CD4-positive, CD25-positive, alpha-beta regulatory T cell (primary cell): ENCODE data around the gene LMNTD2. TPM values are rescaled to one million over a fixed set of nuclear protein-coding genes. Genes with fewer than 3 reads are reported as not detected.

Experiments
- ATAC-seq, 2 donors: fragments of 150-1000 bp; cut with Tn5 transposase; one replicate each; pipeline ENCODE4 v1.10.0; 2021; ENCODE audit warnings: low read depth in 2 of 2, moderate number of reproducible peaks in 2 of 2, moderate library complexity in 1 of 2
- DNase-seq, 3 donors: peaks; one replicate each; pipeline versions ENCODE4 v3.0.0 to v3.0.0-alpha.2; 2012 to 2022; ENCODE audit warnings: mixed read lengths in 1 of 3
- H3K27ac ChIP-seq: one replicate; pipeline ENCODE4 v1.7.0; 2013; ENCODE audit warnings: mild to moderate bottlenecking, low read length; ENCODE audit not compliant: insufficient read depth, poor library complexity, severe bottlenecking
- H3K27me3 ChIP-seq: one replicate; pipeline ENCODE4 v1.7.0; 2013; ENCODE audit warnings: low read length; ENCODE audit not compliant: control insufficient read depth, insufficient read depth
- H3K36me3 ChIP-seq: one replicate; pipeline ENCODE4 v1.7.0; 2013; ENCODE audit warnings: mild to moderate bottlenecking, low read length, moderate library complexity; ENCODE audit not compliant: control insufficient read depth, insufficient read depth
- H3K4me1 ChIP-seq: 2 replicates; pipeline ENCODE4 v1.7.0; 2013; ENCODE audit warnings: mild to moderate bottlenecking, low read length; ENCODE audit not compliant: insufficient read depth, control insufficient read depth, poor library complexity, severe bottlenecking
- H3K4me3 ChIP-seq: one replicate; pipeline ENCODE4 v1.7.0; 2013; ENCODE audit warnings: low read depth, mild to moderate bottlenecking, low read length, moderate library complexity
- H3K9me3 ChIP-seq, 2 experiments: 1 replicate in 1 of 2; 2 replicates in 1 of 2; pipeline ENCODE4 v1.7.0; 2013; ENCODE audit warnings: low read length in 2 of 2, mild to moderate bottlenecking in 1 of 2, moderate library complexity in 1 of 2; ENCODE audit not compliant: control insufficient read depth in 2 of 2
- H3K27ac Mint-ChIP-seq, 3 donors: one replicate each; pipeline ENCODE4 v1.8.0; 2020 to 2022; ENCODE audit warnings: mild to moderate bottlenecking in 3 of 3, mixed read lengths in 3 of 3, moderate library complexity in 2 of 3
- H3K27me3 Mint-ChIP-seq: one replicate; pipeline ENCODE4 v1.8.0; 2022; ENCODE audit warnings: mild to moderate bottlenecking, mixed read lengths
- H3K36me3 Mint-ChIP-seq: one replicate; pipeline ENCODE4 v1.8.0; 2020; ENCODE audit warnings: mixed read lengths
- H3K4me1 Mint-ChIP-seq, 4 donors: one replicate each; pipeline ENCODE4 v1.8.0; 2020 to 2022; ENCODE audit warnings: mixed read lengths in 4 of 4, mild to moderate bottlenecking in 1 of 4
- H3K4me3 Mint-ChIP-seq, 4 donors: one replicate each; pipeline ENCODE4 v1.8.0; 2020 to 2022; ENCODE audit warnings: mild to moderate bottlenecking in 4 of 4, mixed read lengths in 4 of 4, moderate library complexity in 3 of 4
- H3K9me3 Mint-ChIP-seq, 7 donors: one replicate each; pipeline ENCODE4 v1.8.0; 2020 to 2022; ENCODE audit warnings: mixed read lengths in 7 of 7, mild to moderate bottlenecking in 3 of 7, moderate library complexity in 2 of 7
- polyA plus RNA-seq, 4 donors: library from polyadenylated mRNA; unstranded; fragments of 300-500 nt; fragmentation: Illumina TruSeq; gene quantifications; one replicate each; pipeline ENCODE4 v1.2.3, GENCODE V29; 2021
- total RNA-seq: library from RNA; stranded (reverse); gene quantifications from one replicate; pipeline ENCODE4 v1.2.3, GENCODE V29; 2022

LMNTD2 gene
- total and polyA plus RNA-seq, 5 donors from 2014 or later, result 0.79 to 5.1 (median 1.1) TPM

- no peaks in the 10 kb centered on the region for H3K27me3 Mint-ChIP-seq
- H3K4me1 Mint-ChIP-seq, result peaks cover 0 to 26% (median 11%) of the 10 kb centered on the region in 4 donors
- Histone ChIP-seq H3K9me3 (no peaks in the 10 kb centered on the region), H3K27me3 (no peaks in the 10 kb centered on the region), H3K36me3 (peaks cover 8% of the 10 kb centered on the region), H3K4me3 (peak within 1 kb of the TSS; percentile 57), H3K27ac (peak within 1 kb of the TSS; percentile 90), H3K4me1 (peaks cover 44% of the 10 kb centered on the region)
- no peaks in the 10 kb centered on the region for H3K36me3 Mint-ChIP-seq
- peak within 1 kb of the TSS; percentile 81 to 98 (median 95) for H3K27ac Mint-ChIP-seq
- no peaks in the 10 kb centered on the region for H3K9me3 Mint-ChIP-seq
- DNase-seq (peak; percentile 93 to 96 (median 96)), ATAC-seq (peak; percentile 86)
- peak within 1 kb of the TSS; percentile 93 to 97 (median 96) for H3K4me3 Mint-ChIP-seq
Observed at GRCh38 chr11:535519-536454, 24.8 kb downstream of the LMNTD2 start, which contains the start of gene HRAS. Gene HRAS, minus strand, starts transcription at chr11:535576.

- no peak overlapping the region for H3K27ac ChIP-seq
- peaks cover 0 to 26% (median 11%) of the 10 kb centered on the region in 4 donors for H3K4me1 Mint-ChIP-seq
- DNase-seq, result no peak
Observed at GRCh38 chr11:535210-535518, 25.4 kb downstream of the LMNTD2 start.

GRCh38 chr11:534396-535209 lies 25.9 kb downstream of the LMNTD2 start:
- H3K27me3 Mint-ChIP-seq, result no peaks in the 10 kb centered on the region
- peak overlapping the region; percentile 55 for H3K27ac ChIP-seq
- peaks cover 0 to 26% (median 11%) of the 10 kb centered on the region in 4 donors for H3K4me1 Mint-ChIP-seq
- H3K9me3 ChIP-seq, result no peaks in the 10 kb centered on the region
- no peaks in the 10 kb centered on the region for H3K27me3 ChIP-seq
- no peaks in the 10 kb centered on the region for H3K36me3 Mint-ChIP-seq
- DNase-seq (peak in 2 of 3 donors; percentile 34 to 59), ATAC-seq (no peak)
- peak overlapping the region; percentile 72 to 89 (median 78) for H3K4me3 Mint-ChIP-seq
- peak overlapping the region in 1 of 3 donors; percentile 36 for H3K27ac Mint-ChIP-seq
- peaks cover 44% of the 10 kb centered on the region for H3K4me1 ChIP-seq
- peaks cover 8% of the 10 kb centered on the region for H3K36me3 ChIP-seq
- no peaks in the 10 kb centered on the region for H3K9me3 Mint-ChIP-seq
- no peak overlapping the region for H3K4me3 ChIP-seq

More at GRCh38 chr11:535210-535518, 25.4 kb downstream of the LMNTD2 start:
- ATAC-seq, result peak in 1 of 2 donors; percentile 3
- Mint-ChIP-seq H3K9me3 (no peaks in the 10 kb centered on the region), H3K36me3 (no peaks in the 10 kb centered on the region), H3K4me3 (peak overlapping the region in 1 of 4 donors; percentile 46), H3K27me3 (no peaks in the 10 kb centered on the region), H3K27ac (no peak overlapping the region)
- Histone ChIP-seq H3K4me1 (peaks cover 44% of the 10 kb centered on the region), H3K36me3 (peaks cover 8% of the 10 kb centered on the region), H3K9me3 (no peaks in the 10 kb centered on the region), H3K27me3 (no peaks in the 10 kb centered on the region), H3K4me3 (no peak overlapping the region)

GRCh38 chr11:533586-534395 lies 26.7 kb downstream of the LMNTD2 start:
- no peak overlapping the region for H3K27ac ChIP-seq
- Mint-ChIP-seq H3K9me3 (no peaks in the 10 kb centered on the region), H3K27ac (no peak overlapping the region), H3K27me3 (no peaks in the 10 kb centered on the region), H3K4me1 (peaks cover 0 to 24% (median 10%) of the 10 kb centered on the region in 4 donors), H3K36me3 (no peaks in the 10 kb centered on the region), H3K4me3 (peak overlapping the region; percentile 63 to 81 (median 69))
- DNase-seq, result no peak
- H3K36me3 ChIP-seq, result peaks cover 8% of the 10 kb centered on the region
- no peak for ATAC-seq
- H3K27me3 ChIP-seq, result no peaks in the 10 kb centered on the region
- H3K4me3 ChIP-seq, result no peak overlapping the region
- peaks cover 44% of the 10 kb centered on the region for H3K4me1 ChIP-seq
- no peaks in the 10 kb centered on the region for H3K9me3 ChIP-seq

GRCh38 chr11:532986-533585 lies 27.5 kb downstream of the LMNTD2 start:
- H3K27ac Mint-ChIP-seq, result no peak overlapping the region
- no peaks in the 10 kb centered on the region for H3K9me3 Mint-ChIP-seq
- DNase-seq (no peak), ATAC-seq (no peak)
- H3K4me1 Mint-ChIP-seq, result peaks cover 0 to 17% (median 7%) of the 10 kb centered on the region in 4 donors
- H3K36me3 ChIP-seq, result peaks cover 8% of the 10 kb centered on the region
- H3K27ac ChIP-seq, result no peak overlapping the region
- no peak overlapping the region for H3K4me3 ChIP-seq
- H3K27me3 Mint-ChIP-seq, result no peaks in the 10 kb centered on the region
- no peaks in the 10 kb centered on the region for H3K9me3 ChIP-seq
- peak overlapping the region in 2 of 4 donors; percentile 39 to 56 for H3K4me3 Mint-ChIP-seq
- no peaks in the 10 kb centered on the region for H3K27me3 ChIP-seq
- no peaks in the 10 kb centered on the region for H3K36me3 Mint-ChIP-seq
- peaks cover 38% of the 10 kb centered on the region for H3K4me1 ChIP-seq

GRCh38 chr11:532527-532985 lies 28.0 kb downstream of the LMNTD2 start:
- Mint-ChIP-seq H3K9me3 (no peaks in the 10 kb centered on the region), H3K36me3 (no peaks in the 10 kb centered on the region), H3K27me3 (no peaks in the 10 kb centered on the region), H3K27ac (no peak overlapping the region), H3K4me1 (peaks cover 0 to 12% (median 4%) of the 10 kb centered on the region in 4 donors), H3K4me3 (peak overlapping the region in 1 of 4 donors; percentile 15)
- no peak for ATAC-seq
- Histone ChIP-seq H3K4me1 (peaks cover 33% of the 10 kb centered on the region), H3K27ac (no peak overlapping the region), H3K9me3 (no peaks in the 10 kb centered on the region), H3K36me3 (peaks cover 8% of the 10 kb centered on the region), H3K4me3 (no peak overlapping the region), H3K27me3 (no peaks in the 10 kb centered on the region)
- DNase-seq, result no peak
